GM21786 (cell line): Measurements from ENCODE around the gene PIP4K2A.
"Not testable (repeated sequence)": the region's sequence is repeated elsewhere in the genome, so short reads cannot be mapped to it uniquely, and the experiment has no call there.

Experiments used
- ATAC-seq: cut with Tn5 transposase; IDR thresholded peaks from one replicate; pipeline ENCODE4 v1.9.1; 2021; ENCODE audit not compliant: unreplicated experiment

Gene PIP4K2A

GRCh38 chr10:22714479-22715289, at the start of gene PIP4K2A:
Gene PIP4K2A, minus strand, starts transcription at chr10:22714578. Its CDS starts 252 bp downstream, at chr10:22714326.
- ATAC-seq, result peak; percentile 67

GRCh38 chr10:22761569-22762220, 47.3 kb upstream of the PIP4K2A start:
- ATAC-seq, result no peak

GRCh38 chr10:22760025-22760424, 45.6 kb upstream of the PIP4K2A start:
- ATAC-seq, result no peak

- no peak for ATAC-seq
These were observed 44.5 kb upstream of the PIP4K2A start for GRCh38 chr10:22758867-22759266.

GRCh38 chr10:22754296-22754695, 39.9 kb upstream of the PIP4K2A start:
- ATAC-seq, result no peak

- ATAC-seq, result no peak
These were observed 39.4 kb upstream of the PIP4K2A start for GRCh38 chr10:22753786-22754185.

- ATAC-seq, result peak; percentile 60
These were observed 38.0 kb upstream of the PIP4K2A start for GRCh38 chr10:22752272-22752889.

- no peak for ATAC-seq
These were observed 35.8 kb upstream of the PIP4K2A start for GRCh38 chr10:22750131-22750530.

- not testable (repeated sequence) for ATAC-seq
These were observed 30.5 kb upstream of the PIP4K2A start for GRCh38 chr10:22744858-22745257.

GRCh38 chr10:22742678-22743077, 28.3 kb upstream of the PIP4K2A start:
- peak; percentile 100 for ATAC-seq

- ATAC-seq, result not testable (repeated sequence)
These were observed 27.3 kb upstream of the PIP4K2A start for GRCh38 chr10:22741631-22742030.

GRCh38 chr10:22740180-22740579, 25.8 kb upstream of the PIP4K2A start:
- ATAC-seq, result no peak

GRCh38 chr10:22737587-22737986, 23.2 kb upstream of the PIP4K2A start:
- no peak for ATAC-seq

- ATAC-seq, result no peak
These were observed 21.8 kb upstream of the PIP4K2A start for GRCh38 chr10:22736134-22736533.

- no peak for ATAC-seq
These were observed 19.6 kb upstream of the PIP4K2A start for GRCh38 chr10:22733992-22734391.

- no peak for ATAC-seq
These were observed 13.3 kb upstream of the PIP4K2A start for GRCh38 chr10:22727663-22728062.

GRCh38 chr10:22727112-22727511, 12.7 kb upstream of the PIP4K2A start:
- no peak for ATAC-seq

- no peak for ATAC-seq
These were observed 10.4 kb upstream of the PIP4K2A start for GRCh38 chr10:22724773-22725172.

- ATAC-seq, result peak; percentile 55
These were observed 9.4 kb upstream of the PIP4K2A start for GRCh38 chr10:22723783-22724182.

- ATAC-seq, result peak; percentile 75
These were observed 9.0 kb upstream of the PIP4K2A start for GRCh38 chr10:22723343-22723779.

- no peak for ATAC-seq
These were observed 8.3 kb upstream of the PIP4K2A start for GRCh38 chr10:22722626-22723169.

- ATAC-seq, result no peak
These were observed 6.3 kb upstream of the PIP4K2A start for GRCh38 chr10:22720667-22721066.
